Measurements from ENCODE around the gene RNF181. TPM values are rescaled to one million over a fixed set of nuclear protein-coding genes. Genes with fewer than 3 reads are reported as not detected.

The RNF181 gene
- polyA plus RNA-seq, 2 of the 4 experiments (the other 2 are of a cell fraction), result 189 to 287 TPM

- no peak for TF ChIP-seq REST (IDR thresholded peaks at IDR 0.05)
These were observed 11.1 kb upstream of the RNF181 start, which contains the start of gene VAMP5 (continued) for GRCh38 chr2:85584354-85584856.

- H3K9me3 ChIP-seq, result no peaks in the 10 kb centered on the region
- ChIA-PET CTCF (interaction anchor here (0.6 to 1.3 kb wide), 6 partner anchors 9 to 96 kb away, joined by 3 to 5 read pairs (median 3); no protein-coding TSS in a partner anchor), POLR2A (interaction anchor here (1.2 to 1.6 kb wide), 2 partner anchors 10 kb away, joined by 5 to 8 read pairs; partner anchors contain the start of gene RNF181)
- ATAC-seq (peak; percentile 79 to 83), FAIRE-seq (no peak), DNase-seq (ENCODE audit: low read depth in 1 of 2, low spot score in 1 of 2) (peak; percentile 62 to 72)
- WGBS (ENCODE audit: missing lambda C conversion rate), result 83% methylated on average over 9 of the region's 9 CpGs
- H3K4me2 ChIP-seq, result peak overlapping the region; percentile 44
- peak overlapping the region; percentile 68 to 83 for H3K27ac ChIP-seq
- no peak overlapping the region for H3K4me3 ChIP-seq
- TF ChIP-seq ESRRA (IDR thresholded peaks at IDR 0.05; ENCODE audit: borderline replicate concordance, low read length) (no peak), TFCP2L1 (CRISPR knock-in tag; IDR thresholded peaks at IDR 0.05) (no peak), GATA3 (IDR thresholded peaks at IDR 0.05; ENCODE audit: borderline replicate concordance) (peak; percentile 33; the same call in 1 of the 2 replicates), NFE2L2 (conservative IDR thresholded peaks at IDR 0.05; ENCODE audit: low read length) (no peak), HDAC2 (IDR thresholded peaks at IDR 0.05) (no peak), NR3C1 (IDR thresholded peaks at IDR 0.05) (no peak), FOSL2 (IDR thresholded peaks at IDR 0.05) (peak; percentile 45; the same call in 1 of the 2 replicates), FOSL2 (CRISPR knock-in tag; IDR thresholded peaks at IDR 0.05) (peak; percentile 58), POLR2AphosphoS2 (conservative IDR thresholded peaks at IDR 0.05; ENCODE audit: low read length) (no peak), CBX2 (IDR thresholded peaks at IDR 0.05; ENCODE audit: borderline replicate concordance, low read depth) (no peak), ZFP36 (IDR thresholded peaks at IDR 0.05; ENCODE audit: borderline replicate concordance, partially characterized antibody) (no peak), BHLHE40 (IDR thresholded peaks at IDR 0.05; ENCODE audit: low read depth, low read length) (no peak), CHD4 (IDR thresholded peaks at IDR 0.05; ENCODE audit: borderline replicate concordance) (no peak), CEBPB (IDR thresholded peaks at IDR 0.05) (no peak), PHF8 (IDR thresholded peaks at IDR 0.05; ENCODE audit: borderline replicate concordance, low read depth) (no peak), REST (IDR thresholded peaks at IDR 0.05) (no peak), NPAS2 (CRISPR knock-in tag; IDR thresholded peaks at IDR 0.05; ENCODE audit: borderline replicate concordance) (no peak)
- peaks cover 19% of the 10 kb centered on the region for H3K4me1 ChIP-seq
These were observed 10.4 kb upstream of the RNF181 start for GRCh38 chr2:85584857-85585780.
